ENCODE results near the gene CCR4. TPM values are rescaled to one million over a fixed set of nuclear protein-coding genes. Genes with fewer than 3 reads are reported as not detected.
"Not testable (repeated sequence)": the region's sequence is repeated elsewhere in the genome, so short reads cannot be mapped to it uniquely, and the experiment has no call there.

CCR4 gene
- 1 to 10 TPM in 1 of 3 donors, under 1 TPM in 1, not detected in 1; 0.14 to 1.3 TPM for total RNA-seq
- long read RNA-seq, donor 1 = 0 reads
- long read RNA-seq, donor 2 = 0 reads

GRCh38 chr3:32951410-32951811 lies at the start of gene CCR4:
CCR4 (plus strand) TSS chr3:32951644; CDS start chr3:32953423, 1,779 bp downstream.
- intact Hi-C loops (cut with DNase I, micrococcal nuclease) = no loop called here
- H3K4me1 ChIP-seq (ENCODE audit: low read depth) = no peaks in the 10 kb centered on the region
- no peaks in the 10 kb centered on the region for H3K9me3 ChIP-seq
- TF ChIP-seq CTCF (IDR thresholded peaks at IDR 0.05) = no peak
- H3K36me3 ChIP-seq (ENCODE audit: low read depth) = no peaks in the 10 kb centered on the region
- ATAC-seq (peak; percentile 62), DNase-seq (peak in 2 of 3 donors; percentile 17 to 57)
- no peak within 1 kb of the TSS for H3K4me3 ChIP-seq

- H3K36me3 ChIP-seq (ENCODE audit: low read depth); intact Hi-C loops (cut with DNase I, micrococcal nuclease); H3K4me3 ChIP-seq; H3K9me3 ChIP-seq; H3K4me1 ChIP-seq (ENCODE audit: low read depth): not testable (repeated sequence)
- ATAC-seq (peak; percentile 52), DNase-seq (peak in 2 of 3 donors; percentile 19 to 52)
Observed at GRCh38 chr3:32902887-32903371, 48.5 kb upstream of the CCR4 start.

- H3K9me3 ChIP-seq = no peaks in the 10 kb centered on the region
- intact Hi-C loops (cut with DNase I, micrococcal nuclease) = no loop called here
- ATAC-seq (no peak), DNase-seq (no peak)
- H3K4me3 ChIP-seq = no peak overlapping the region
- H3K36me3 ChIP-seq (ENCODE audit: low read depth) = no peaks in the 10 kb centered on the region
- TF ChIP-seq CTCF (IDR thresholded peaks at IDR 0.05) = no peak
- no peaks in the 10 kb centered on the region for H3K4me1 ChIP-seq (ENCODE audit: low read depth)
Observed at GRCh38 chr3:32903953-32904352, 47.5 kb upstream of the CCR4 start.

- Histone ChIP-seq H3K4me1 (ENCODE audit: low read depth) (no peaks in the 10 kb centered on the region), H3K36me3 (ENCODE audit: low read depth) (no peaks in the 10 kb centered on the region), H3K4me3 (no peak overlapping the region), H3K9me3 (no peaks in the 10 kb centered on the region)
- TF ChIP-seq CTCF (IDR thresholded peaks at IDR 0.05) = no peak
- ATAC-seq = no peak
- DNase-seq = no peak
- intact Hi-C loops (cut with DNase I, micrococcal nuclease) = no loop called here
Observed at GRCh38 chr3:32909999-32910398, 41.4 kb upstream of the CCR4 start.

GRCh38 chr3:32910954-32911353 lies 40.5 kb upstream of the CCR4 start:
- no peak for TF ChIP-seq CTCF (IDR thresholded peaks at IDR 0.05)
- ATAC-seq = no peak
- no peaks in the 10 kb centered on the region for H3K9me3 ChIP-seq
- no peak overlapping the region for H3K4me3 ChIP-seq
- intact Hi-C loops (cut with DNase I, micrococcal nuclease) = no loop called here
- H3K36me3 ChIP-seq (ENCODE audit: low read depth) = no peaks in the 10 kb centered on the region
- no peak for DNase-seq
- H3K4me1 ChIP-seq (ENCODE audit: low read depth) = no peaks in the 10 kb centered on the region

GRCh38 chr3:32912046-32912445 lies 39.4 kb upstream of the CCR4 start:
- no peak for TF ChIP-seq CTCF (IDR thresholded peaks at IDR 0.05)
- no peaks in the 10 kb centered on the region for H3K4me1 ChIP-seq (ENCODE audit: low read depth)
- no peak overlapping the region for H3K4me3 ChIP-seq
- no peaks in the 10 kb centered on the region for H3K36me3 ChIP-seq (ENCODE audit: low read depth)
- no peaks in the 10 kb centered on the region for H3K9me3 ChIP-seq
- intact Hi-C loops (cut with DNase I, micrococcal nuclease) = no loop called here
- no peak for DNase-seq
- no peak for ATAC-seq

Measured in mucosa of descending colon (tissue), 3 donors.